ENCODE data around the gene ZNF326. TPM values are rescaled to one million over a fixed set of nuclear protein-coding genes. Genes with fewer than 3 reads are reported as not detected.

The ZNF326 gene
- total RNA-seq, result 4.1 and 4.2 TPM in 2 replicates

DNA sequence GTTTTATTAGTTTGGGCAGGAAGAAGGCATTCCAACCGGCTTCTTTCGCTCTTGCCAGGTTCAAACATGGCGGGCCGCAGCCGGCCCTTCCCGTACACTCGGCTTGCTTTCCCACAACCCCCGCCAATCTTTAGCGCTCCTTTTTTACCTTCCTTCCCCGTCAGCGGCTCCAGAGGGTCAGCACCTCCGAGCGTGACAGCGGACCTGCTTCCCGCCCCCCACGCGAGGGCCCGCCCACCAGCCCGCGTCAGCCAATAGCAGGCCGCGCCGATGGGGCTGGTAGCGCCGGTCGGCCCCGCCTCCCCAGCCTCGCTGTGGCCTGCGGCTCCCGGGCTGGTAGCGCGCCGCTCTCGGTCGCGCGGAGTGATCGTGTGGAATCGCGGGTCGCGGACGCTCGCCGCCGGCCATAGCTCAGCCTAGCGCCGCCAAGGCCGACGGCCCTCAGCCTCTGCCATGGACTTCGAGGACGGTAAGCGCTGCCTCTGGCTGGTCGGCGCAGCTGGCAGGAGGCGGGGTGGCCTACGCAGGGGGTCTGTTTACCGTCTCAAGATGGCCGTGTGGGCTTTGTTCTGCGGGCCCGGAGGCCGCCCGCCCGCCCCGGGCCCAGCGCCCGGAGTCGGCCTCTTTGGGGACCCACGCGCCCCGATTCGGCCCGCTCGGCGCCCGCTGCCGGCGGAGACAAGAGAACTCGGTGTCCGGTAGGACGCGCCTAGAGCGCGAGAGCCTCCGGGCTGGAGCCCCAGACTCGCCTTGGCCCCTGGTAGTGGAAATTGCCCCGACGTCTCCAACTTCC is at the start of gene ZNF326:
ZNF326 (plus strand) TSS at position 306 of the 793 bp plus-strand sequence; CDS start at position 454, 148 bp downstream.

Other genes starting within 250 kb of the ZNF326 start
- 24.7 and 26.3 TPM in 2 replicates for gene LRRC8D, start 174.1 kb upstream of the ZNF326 start, total RNA-seq

Measured in mammary microvascular endothelial cell (primary cell).